SU-DHL-6 (cell line): ENCODE data around the gene NPHS1.

Experiments used
- H2AFZ ChIP-seq: fragments of 200-600 bp; sonication (generic); 2 replicates; pipeline ENCODE4 v1.6.1; 2014; ENCODE audit warnings: low read depth, mild to moderate bottlenecking, moderate library complexity, mixed read lengths, antibody characterized with exemption, low read length; ENCODE audit not compliant: severe bottlenecking
- H3F3A ChIP-seq: fragments of 200-600 bp; shearing (Covaris generic); 2 replicates; pipeline ENCODE4 v1.6.0; 2016; ENCODE audit warnings: antibody characterized with exemption, mild to moderate bottlenecking; ENCODE audit not compliant: insufficient read depth
- H3K27ac ChIP-seq: fragments of 200-600 bp; sonication (generic); 2 replicates; pipeline ENCODE4 v1.5.1; 2016; ENCODE audit warnings: low read depth, mild to moderate bottlenecking, low read length, moderate library complexity, mixed read lengths
- H3K27me3 ChIP-seq: fragments of 200-600 bp; sonication (generic), shearing (Covaris generic); 2 replicates; pipeline ENCODE4 v1.6.0; 2014; ENCODE audit warnings: mild to moderate bottlenecking, low read length
- H3K36me3 ChIP-seq: fragments of 200-600 bp; sonication (generic); 2 replicates; pipeline ENCODE4 v1.6.1; 2014; ENCODE audit warnings: mild to moderate bottlenecking, low read length, mixed read lengths
- H3K4me2 ChIP-seq: fragments of 300-600, 200-600 bp; shearing (Covaris generic), sonication (generic); 2 replicates; pipeline ENCODE4 v1.6.0; 2014; ENCODE audit warnings: low read length, low read depth, mild to moderate bottlenecking; ENCODE audit not compliant: poor library complexity, severe bottlenecking
- H3K4me3 ChIP-seq: fragments of 200-600 bp; sonication (generic); 2 replicates; pipeline ENCODE4 v1.5.1; 2014; ENCODE audit warnings: antibody characterized with exemption, low read length, mild to moderate bottlenecking, mixed read lengths; ENCODE audit not compliant: insufficient read depth, poor library complexity, severe bottlenecking
- H3K79me2 ChIP-seq: fragments of 200-600 bp; sonication (generic); 2 replicates; pipeline ENCODE4 v1.6.1; 2014; ENCODE audit warnings: mild to moderate bottlenecking, low read length, moderate library complexity; ENCODE audit not compliant: insufficient read depth
- H3K9ac ChIP-seq: fragments of 200-600 bp; sonication (generic); 2 replicates; pipeline ENCODE4 v1.7.0; 2014; ENCODE audit warnings: mild to moderate bottlenecking, low read length
- H3K9me2 ChIP-seq: fragments of 200-600 bp; sonication (generic); replicated peaks from 2 replicates; pipeline ENCODE4 v1.6.1; 2014; ENCODE audit warnings: low read length; ENCODE audit not compliant: insufficient read depth
- H3K9me3 ChIP-seq: fragments of 200-600 bp; sonication (generic); 2 replicates; pipeline ENCODE4 v1.6.1; 2014; ENCODE audit warnings: low read length, mixed read lengths; ENCODE audit not compliant: insufficient read depth
- H4K20me1 ChIP-seq: fragments of 200-600 bp; sonication (generic); 2 replicates; pipeline ENCODE4 v1.6.1; 2014; ENCODE audit warnings: low read depth, mild to moderate bottlenecking, antibody characterized with exemption, low read length, moderate library complexity, mixed read lengths
- CTCF ChIP-seq: fragments of 200-600 bp; sonication (generic); IDR thresholded peaks from one replicate; pipeline ENCODE4 v1.5.1; 2017; ENCODE audit warnings: antibody characterized with exemption, mild to moderate bottlenecking, low read length, moderate library complexity; ENCODE audit not compliant: insufficient read depth, poor library complexity, severe bottlenecking
- EZH2phosphoT487 ChIP-seq: fragments of 200-600 bp; sonication (generic), shearing (Covaris generic); conservative IDR thresholded peaks from 2 replicates; pipeline ENCODE4 v1.6.1; 2018; ENCODE audit warnings: mild to moderate bottlenecking, antibody characterized with exemption, low read length, moderate library complexity, mixed read lengths

Gene NPHS1

GRCh38 chr19:35860818-35861639 lies 8.7 kb upstream of the NPHS1 start:
- no peak for TF ChIP-seq EZH2phosphoT487
- no peaks in the 10 kb centered on the region for H3F3A ChIP-seq
- no peaks in the 10 kb centered on the region for H3K27me3 ChIP-seq
- no peaks in the 10 kb centered on the region for H3K79me2 ChIP-seq
- H3K9me2 ChIP-seq = no peaks in the 10 kb centered on the region
- H3K27ac ChIP-seq = no peak overlapping the region
- H3K4me3 ChIP-seq = no peak overlapping the region
- H3K9ac ChIP-seq = no peak overlapping the region
- H2AFZ ChIP-seq = no peak overlapping the region
- no peak overlapping the region for H3K4me2 ChIP-seq
- no peaks in the 10 kb centered on the region for H4K20me1 ChIP-seq
- no peaks in the 10 kb centered on the region for H3K9me3 ChIP-seq
- no peaks in the 10 kb centered on the region for H3K36me3 ChIP-seq

DNA sequence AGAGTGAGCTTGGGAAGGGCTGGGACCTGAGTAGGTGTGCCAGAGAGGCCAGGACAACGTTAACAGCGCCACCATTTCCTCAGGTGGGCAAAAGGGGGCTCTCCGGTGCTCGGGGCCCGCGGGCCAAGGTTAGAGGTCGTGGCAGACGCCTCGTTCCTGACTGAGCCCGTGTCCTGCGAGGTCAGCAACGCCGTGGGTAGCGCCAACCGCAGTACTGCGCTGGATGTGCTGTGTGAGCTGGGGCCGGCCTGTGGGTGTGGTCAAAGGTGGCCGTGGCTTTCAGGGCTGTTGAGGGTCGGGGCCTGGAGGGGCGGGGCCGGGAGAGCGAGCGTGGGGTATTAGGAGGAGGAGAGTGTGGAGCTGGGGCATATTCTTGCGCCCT lies 8.1 kb upstream of the NPHS1 start:
- no peaks in the 10 kb centered on the region for H3K79me2 ChIP-seq
- H3K4me3 ChIP-seq = no peak overlapping the region
- TF ChIP-seq EZH2phosphoT487 (no peak), CTCF (no peak)
- no peak overlapping the region for H3K4me2 ChIP-seq
- H3K27me3 ChIP-seq = no peaks in the 10 kb centered on the region
- H3K9me3 ChIP-seq = no peaks in the 10 kb centered on the region
- no peaks in the 10 kb centered on the region for H3K9me2 ChIP-seq
- H3K27ac ChIP-seq = no peak overlapping the region
- no peak overlapping the region for H3K9ac ChIP-seq
- H2AFZ ChIP-seq = no peak overlapping the region
- no peaks in the 10 kb centered on the region for H4K20me1 ChIP-seq
- H3F3A ChIP-seq = no peaks in the 10 kb centered on the region
- H3K36me3 ChIP-seq = no peaks in the 10 kb centered on the region

GRCh38 chr19:35859414-35859813 lies 7.1 kb upstream of the NPHS1 start:
- Histone ChIP-seq H3K9me3 (no peaks in the 10 kb centered on the region), H3K27ac (no peak overlapping the region), H3K9ac (no peak overlapping the region)

More at GRCh38 chr19:35859414-35859813, 7.1 kb upstream of the NPHS1 start:
- H4K20me1 ChIP-seq = no peaks in the 10 kb centered on the region
- H3K9me2 ChIP-seq = no peaks in the 10 kb centered on the region
- H3F3A ChIP-seq = no peaks in the 10 kb centered on the region
- H3K4me2 ChIP-seq = no peak overlapping the region
- no peak overlapping the region for H3K4me3 ChIP-seq
- TF ChIP-seq CTCF (no peak), EZH2phosphoT487 (no peak)
- no peak overlapping the region for H2AFZ ChIP-seq
- H3K36me3 ChIP-seq = no peaks in the 10 kb centered on the region
- no peaks in the 10 kb centered on the region for H3K27me3 ChIP-seq
- no peaks in the 10 kb centered on the region for H3K79me2 ChIP-seq
